ENCODE data around the gene EP400.

The EP400 gene

DNA sequence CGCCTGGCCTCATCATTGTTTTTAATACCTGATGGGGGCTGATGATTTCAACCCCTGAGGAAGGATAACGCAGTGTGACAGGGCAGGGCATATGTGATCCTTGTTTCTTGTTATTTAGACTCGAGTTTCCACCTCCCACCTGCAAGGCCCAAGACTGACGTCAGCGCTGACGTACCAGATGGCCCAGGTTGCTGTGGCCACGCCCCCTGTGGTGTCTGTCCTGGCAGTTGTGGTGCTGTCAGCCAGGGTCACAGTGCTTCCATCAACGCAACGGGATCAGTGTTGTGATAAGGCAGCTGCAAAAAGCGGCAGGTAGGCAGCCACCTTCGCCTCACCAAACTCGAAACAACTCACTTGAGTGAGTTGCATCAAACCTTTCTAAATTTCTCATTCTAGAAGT is 176.0 kb downstream of the EP400 start:
- DNase-seq, result no peak

DNA sequence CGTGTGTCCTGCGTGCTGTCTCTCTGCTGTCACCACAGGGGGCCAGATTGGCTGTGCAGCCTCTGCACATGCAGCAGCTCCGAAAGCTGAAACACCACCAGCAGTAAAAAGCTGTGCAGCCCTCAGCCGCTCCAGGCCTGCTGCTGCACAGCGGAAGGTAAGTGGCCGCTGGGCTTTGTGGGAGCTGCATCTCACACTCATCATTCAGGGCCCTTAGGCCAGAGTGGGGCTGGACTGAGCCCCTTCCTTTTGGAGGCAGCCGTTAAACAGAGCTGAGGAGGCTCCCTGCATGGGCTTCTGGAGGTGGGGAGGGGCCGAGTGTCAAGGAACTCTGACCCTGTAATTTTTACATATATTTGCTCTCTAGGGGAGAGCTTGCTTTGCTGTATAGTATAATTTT is 177.3 kb downstream of the EP400 start:
- DNase-seq, result no peak

DNA sequence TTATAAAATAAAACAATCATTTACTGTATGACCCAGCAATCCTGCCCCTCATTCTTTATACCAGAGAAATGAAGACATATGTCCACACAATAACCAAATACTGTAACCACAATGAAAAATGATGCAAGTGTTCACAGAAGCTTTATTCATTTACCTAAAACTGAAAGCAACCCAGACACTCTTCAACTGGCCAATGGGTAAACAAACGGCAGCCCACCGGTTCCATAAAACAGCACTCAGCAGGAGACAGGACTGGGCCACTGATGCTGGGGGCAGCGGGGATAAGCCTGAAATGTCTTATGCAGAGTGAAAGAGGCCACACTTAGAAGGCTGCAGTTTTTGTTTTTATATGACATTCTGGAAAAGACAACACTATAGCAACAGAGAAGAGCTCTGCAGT is 179.3 kb downstream of the EP400 start:
- DNase-seq, result no peak

DNA sequence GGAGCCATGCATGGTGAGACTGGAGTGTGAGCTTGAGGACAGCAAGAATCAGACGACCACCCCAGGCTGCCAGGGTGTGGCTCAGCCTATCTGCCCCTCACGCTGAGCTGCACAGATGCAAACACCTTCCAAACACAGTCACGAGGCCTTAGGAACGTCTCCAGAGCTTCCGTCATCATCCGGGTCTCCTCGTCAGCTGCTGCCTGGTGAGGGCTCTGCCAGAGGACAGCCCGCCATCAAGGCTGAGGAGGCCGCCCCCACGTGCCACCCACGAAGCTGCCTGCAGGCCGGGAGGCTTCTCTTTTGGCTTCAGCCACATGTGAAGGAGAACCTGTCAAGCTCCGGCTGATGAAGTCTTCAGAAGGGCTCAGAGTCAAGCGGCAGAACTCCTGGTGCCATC is 180.9 kb downstream of the EP400 start:
- DNase-seq, result no peak
